Stimulated activated CD8-positive, alpha-beta memory T cell treated with anti-CD3 and anti-CD28 coated beads, Interleukin-12 subunit alpha, Interleukin-12 subunit beta, amount 100 ng/mL, for 4 hours (primary cell): Measurements from ENCODE around the gene ANTKMT.
"Not testable (repeated sequence)": the region's sequence is repeated elsewhere in the genome, so short reads cannot be mapped to it uniquely, and the experiment has no call there.

Experiments
- DNase-seq: peaks from one replicate; pipeline ENCODE4 v3.0.0-alpha.2; 2020; ENCODE audit warnings: low read depth

The ANTKMT gene

GRCh38 chr16:743794-744500, 23.0 kb downstream of the ANTKMT start:
- no peak for DNase-seq

- DNase-seq: no peak
Observed at GRCh38 chr16:745739-746138, 24.8 kb downstream of the ANTKMT start.

- DNase-seq: no peak
Observed at GRCh38 chr16:746637-747036, 25.7 kb downstream of the ANTKMT start.

- no peak for DNase-seq
Observed at GRCh38 chr16:747978-748746, 27.2 kb downstream of the ANTKMT start.

DNA sequence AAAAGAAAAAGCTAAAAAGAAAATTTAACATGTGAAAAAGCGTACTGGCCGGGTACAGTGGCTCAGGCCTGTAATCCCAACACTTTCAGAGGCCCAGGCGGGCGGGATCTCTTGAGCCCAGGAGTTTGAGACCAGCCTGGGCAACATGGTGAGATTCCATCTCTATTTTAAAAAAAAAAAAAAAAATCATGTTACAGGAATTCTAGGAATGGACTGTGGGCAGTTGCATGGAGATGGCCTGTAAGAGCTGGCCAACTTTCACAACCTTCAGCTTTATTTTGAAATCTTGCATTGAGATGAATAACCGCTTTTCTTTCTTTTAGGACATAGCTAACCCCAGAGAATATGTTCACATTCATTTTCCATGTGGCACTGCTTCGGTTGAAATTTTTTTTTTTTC, 28.1 kb downstream of the ANTKMT start:
- no peak for DNase-seq

DNA sequence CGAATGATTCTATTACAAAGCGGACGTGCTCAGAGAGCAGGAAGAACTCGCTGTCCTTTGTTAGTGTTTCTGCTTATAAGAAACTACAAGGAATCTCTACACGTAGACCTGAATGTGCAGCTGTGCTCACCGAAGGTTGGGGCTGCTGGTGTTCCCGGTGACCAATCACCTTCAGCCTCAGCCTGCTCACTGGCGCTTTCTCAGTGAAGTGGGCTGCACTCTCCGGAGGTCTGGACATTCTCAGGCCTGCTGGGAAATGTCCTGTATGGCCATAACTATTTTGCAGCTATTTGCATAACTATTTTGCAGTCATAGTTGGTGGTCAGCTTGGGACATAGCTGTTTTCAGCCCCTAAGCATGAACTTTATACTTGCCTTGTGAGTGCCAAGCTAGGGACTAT, 29.5 kb downstream of the ANTKMT start:
- no peak for DNase-seq

- DNase-seq: no peak
Observed at GRCh38 chr16:751152-752006, 30.4 kb downstream of the ANTKMT start.

DNA sequence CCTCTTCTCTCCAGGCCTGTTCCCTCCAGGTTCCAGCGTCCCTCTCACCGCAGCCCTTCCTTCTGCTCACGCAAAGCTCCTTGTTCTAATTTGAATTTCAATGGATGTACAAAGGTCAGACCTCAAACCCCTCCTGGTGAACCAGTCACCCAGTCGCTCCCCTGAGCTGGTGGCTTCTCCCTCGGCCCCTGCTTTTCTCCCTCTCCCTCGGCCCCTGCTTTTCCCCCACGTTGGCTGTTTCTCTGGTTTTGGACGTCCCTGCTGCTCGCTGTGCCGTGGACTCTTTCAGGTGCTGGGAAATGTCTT, 31.0 kb downstream of the ANTKMT start:
- DNase-seq: no peak

GRCh38 chr16:754121-754607, 33.2 kb downstream of the ANTKMT start:
- not testable (repeated sequence) for DNase-seq

- no peak for DNase-seq
Observed at GRCh38 chr16:754656-755055, 33.7 kb downstream of the ANTKMT start.

GRCh38 chr16:756428-756827, 35.5 kb downstream of the ANTKMT start:
- no peak for DNase-seq

DNA sequence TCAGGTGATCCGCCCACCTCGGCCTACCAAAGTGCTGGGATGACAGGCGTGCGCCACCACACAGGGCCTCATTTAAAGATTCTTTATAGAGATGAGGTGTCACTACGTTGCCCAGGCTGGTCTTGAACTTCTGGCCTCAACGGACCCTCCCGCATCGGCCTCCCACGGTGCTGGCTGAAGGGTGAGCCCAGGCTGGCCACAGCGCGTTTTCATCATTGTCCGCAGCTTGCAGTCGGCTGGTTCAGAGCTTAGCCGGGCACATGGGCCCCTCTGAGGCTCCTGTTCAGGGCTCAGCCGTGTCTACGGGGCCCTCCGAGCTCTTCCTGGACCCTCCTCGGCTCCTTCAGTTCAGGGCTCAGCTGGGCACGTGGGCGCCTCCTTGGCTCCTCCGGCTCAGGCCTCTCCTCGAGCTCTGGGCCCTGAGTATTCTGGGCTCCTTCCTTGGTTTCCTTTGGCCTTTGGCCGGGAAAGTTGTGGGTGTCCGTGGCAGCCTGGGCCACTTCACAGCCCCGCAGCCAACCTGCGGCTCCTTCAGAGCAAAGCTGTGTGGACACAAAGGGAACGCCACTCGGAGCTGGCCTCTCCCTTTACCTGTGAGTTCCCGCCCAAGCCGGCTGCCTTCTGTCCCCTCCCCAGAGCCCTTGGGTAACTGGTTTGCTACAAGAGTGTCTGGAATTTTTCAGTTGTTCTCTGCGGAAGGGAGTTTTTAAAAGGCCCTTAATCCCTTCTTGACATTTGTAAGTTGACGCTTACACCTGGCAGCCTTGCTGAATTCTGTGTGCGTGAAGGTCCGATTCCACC, 38.4 kb downstream of the ANTKMT start:
- DNase-seq: no peak

DNA sequence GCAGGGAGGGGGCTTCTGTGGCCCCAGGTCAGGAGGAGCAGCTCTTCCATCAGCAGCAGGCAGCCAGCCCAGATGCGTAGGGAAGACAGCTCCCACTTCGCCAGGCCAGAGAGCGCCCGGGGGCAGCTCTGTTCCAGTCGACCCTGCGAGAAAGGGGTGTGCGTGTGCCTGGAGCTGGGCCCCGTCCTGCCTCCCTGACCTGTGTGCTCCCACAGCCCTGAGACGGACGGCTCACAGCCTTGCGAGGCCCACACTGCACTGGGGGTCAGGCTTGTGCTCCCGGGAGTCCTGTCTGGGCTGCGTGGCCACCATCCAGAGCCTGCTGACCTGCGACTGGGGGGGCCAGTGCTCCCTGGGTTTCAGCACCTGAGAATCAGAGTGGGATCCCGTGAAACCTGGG, 39.1 kb downstream of the ANTKMT start:
- DNase-seq: no peak

- DNase-seq: no peak
Observed at GRCh38 chr16:760545-761343, 39.8 kb downstream of the ANTKMT start, which contains the start of gene MSLN. Gene MSLN (plus strand): TSS chr16:760734. CDS start chr16:762681, 1,947 bp downstream.

DNA sequence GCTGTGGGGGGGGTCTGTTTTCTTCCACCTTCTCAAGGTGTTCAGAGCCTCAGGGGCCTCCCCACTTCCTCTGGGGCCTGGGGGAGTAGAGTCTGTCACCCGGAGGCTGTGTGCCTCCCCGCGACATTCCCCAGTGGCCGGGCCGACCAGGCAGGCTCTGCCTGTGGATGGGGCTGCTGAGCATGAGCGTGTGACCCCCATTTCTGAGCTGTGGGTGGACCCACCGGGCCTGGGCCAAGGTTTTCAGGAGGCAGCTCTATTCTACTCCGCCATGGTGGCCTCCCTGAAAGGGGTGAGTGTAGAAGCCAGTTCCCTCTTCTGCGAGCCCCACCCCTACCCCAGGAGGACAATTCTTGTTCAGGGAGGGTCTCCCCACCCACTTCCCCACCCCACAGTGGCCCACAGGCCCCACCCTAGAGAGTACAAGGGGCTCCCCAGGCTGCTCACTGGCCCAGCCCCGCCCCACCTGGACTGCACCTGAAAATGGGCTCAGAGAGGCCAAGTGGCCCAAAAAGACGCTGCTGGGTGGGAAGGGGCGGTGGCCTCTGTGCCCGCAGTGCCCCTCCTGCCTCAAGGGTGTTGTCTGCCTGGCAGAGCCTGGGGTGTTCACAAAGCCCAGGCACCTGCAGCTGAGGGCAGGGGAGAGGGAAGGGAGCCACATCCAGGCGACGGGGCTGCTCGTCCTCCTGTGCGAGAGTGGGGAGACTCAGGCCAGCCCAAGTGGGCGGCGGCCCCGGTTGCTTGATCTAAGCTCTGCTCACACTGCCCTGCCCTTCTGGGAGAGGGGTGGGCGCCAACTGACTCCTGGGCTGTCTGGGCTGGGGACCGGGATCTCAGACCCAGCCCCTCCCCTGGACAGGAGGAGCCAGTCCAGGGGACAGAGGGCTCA, 40.9 kb downstream of the ANTKMT start:
- no peak for DNase-seq

DNA sequence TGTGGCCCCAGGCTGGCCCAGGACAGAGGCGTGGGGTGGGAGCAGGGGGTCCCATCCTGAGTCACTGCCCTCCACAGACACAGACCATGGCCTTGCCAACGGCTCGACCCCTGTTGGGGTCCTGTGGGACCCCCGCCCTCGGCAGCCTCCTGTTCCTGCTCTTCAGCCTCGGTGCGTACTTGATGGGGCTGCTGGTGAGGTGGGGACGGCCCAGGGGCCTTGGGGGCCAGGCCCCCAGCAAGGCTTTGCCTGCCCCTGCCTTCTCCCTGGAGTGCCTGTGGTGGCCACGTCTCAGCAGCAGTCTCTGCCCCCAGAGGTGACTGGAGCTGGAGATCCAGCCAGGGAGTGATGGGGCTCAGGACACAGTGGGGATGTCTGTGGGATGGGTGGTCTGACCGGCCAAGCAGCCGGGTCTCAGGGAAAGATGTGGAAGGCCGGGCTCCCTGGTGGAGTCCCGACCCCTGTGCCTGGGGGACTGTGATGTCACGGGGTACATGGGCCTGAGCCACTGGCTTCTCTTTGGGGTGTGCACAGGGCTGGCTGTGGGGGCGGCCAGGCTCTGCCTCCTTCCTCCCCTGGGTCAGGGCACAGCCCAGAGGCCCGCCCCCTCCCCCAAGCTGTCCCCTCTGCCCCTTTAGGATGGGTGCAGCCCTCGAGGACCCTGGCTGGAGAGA, 41.8 kb downstream of the ANTKMT start:
- no peak for DNase-seq

DNA sequence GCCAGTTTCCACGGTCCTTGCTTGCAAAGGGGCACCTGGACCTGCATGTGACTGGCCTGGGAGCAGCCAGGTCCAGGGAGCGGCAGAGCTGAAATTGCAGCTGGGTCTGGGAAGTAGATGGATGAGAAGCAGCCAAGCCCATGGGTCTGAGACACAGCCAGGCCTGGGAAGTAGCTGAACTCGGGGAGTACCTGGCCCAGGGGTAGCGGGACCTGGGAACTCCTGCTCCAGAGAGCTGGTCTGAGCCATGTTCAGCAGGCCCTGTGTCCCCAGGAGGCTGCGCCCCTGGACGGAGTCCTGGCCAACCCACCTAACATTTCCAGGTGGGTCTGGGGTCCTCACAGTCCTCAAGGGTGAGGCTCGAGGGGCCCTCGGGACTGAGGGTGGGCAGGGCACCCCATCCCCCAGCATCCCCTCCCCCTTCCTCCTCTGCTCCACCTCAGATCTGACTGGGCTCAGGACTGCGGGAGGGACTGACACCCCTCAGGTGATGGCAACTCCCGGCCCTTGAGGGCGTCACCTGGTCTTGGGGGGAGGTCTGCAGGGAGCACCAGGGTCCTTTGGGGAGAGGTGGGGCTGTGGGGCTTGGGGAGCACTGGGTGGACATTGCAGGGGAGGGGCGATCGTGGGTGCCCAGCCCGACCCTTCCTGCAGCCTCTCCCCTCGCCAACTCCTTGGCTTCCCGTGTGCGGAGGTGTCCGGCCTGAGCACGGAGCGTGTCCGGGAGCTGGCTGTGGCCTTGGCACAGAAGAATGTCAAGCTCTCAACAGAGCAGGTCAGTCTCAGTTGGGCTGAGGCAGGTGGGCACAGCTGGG, 42.6 kb downstream of the ANTKMT start:
- no peak for DNase-seq

- no peak for DNase-seq
Observed at GRCh38 chr16:764184-764750, 43.3 kb downstream of the ANTKMT start.
